Measurements from ENCODE around the gene MICALL1.

MICALL1 gene

DNA sequence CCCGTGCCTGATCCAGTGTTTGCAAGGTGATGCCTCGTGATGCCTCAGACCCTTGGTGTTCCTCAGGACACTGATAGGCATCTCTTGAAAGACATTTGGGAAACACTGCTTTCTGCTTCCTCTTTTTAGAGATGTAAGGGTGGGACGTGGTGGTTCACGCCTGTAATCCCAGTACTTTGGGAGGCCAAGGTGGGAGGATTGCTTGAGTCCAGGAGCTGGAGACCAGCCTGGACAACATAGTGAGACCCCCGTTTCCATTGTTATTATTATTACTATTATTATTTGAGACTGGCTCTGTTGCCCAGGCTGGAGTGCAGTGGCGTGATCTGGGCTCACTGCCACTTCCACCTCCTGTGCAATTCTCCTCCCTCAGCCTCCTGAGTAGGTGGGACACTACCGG lies 84.8 kb downstream of the MICALL1 start:
- no peak for TF ChIP-seq EZH2 (IDR thresholded peaks at IDR 0.05; ENCODE audit: borderline replicate concordance, low read depth, low read length, severe bottlenecking)
- TF ChIP-seq, protein P1, sequence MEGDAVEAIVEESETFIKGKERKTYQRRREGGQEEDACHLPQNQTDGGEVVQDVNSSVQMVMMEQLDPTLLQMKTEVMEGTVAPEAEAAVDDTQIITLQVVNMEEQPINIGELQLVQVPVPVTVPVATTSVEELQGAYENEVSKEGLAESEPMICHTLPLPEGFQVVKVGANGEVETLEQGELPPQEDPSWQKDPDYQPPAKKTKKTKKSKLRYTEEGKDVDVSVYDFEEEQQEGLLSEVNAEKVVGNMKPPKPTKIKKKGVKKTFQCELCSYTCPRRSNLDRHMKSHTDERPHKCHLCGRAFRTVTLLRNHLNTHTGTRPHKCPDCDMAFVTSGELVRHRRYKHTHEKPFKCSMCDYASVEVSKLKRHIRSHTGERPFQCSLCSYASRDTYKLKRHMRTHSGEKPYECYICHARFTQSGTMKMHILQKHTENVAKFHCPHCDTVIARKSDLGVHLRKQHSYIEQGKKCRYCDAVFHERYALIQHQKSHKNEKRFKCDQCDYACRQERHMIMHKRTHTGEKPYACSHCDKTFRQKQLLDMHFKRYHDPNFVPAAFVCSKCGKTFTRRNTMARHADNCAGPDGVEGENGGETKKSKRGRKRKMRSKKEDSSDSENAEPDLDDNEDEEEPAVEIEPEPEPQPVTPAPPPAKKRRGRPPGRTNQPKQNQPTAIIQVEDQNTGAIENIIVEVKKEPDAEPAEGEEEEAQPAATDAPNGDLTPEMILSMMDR (IDR thresholded peaks at IDR 0.05; ENCODE audit: borderline replicate concordance, extremely low read depth, low read length, poor library complexity, severe bottlenecking) = no peak
- H3K27ac ChIP-seq (ENCODE audit: low read length) = no peak overlapping the region
- peaks cover 3% of the 10 kb centered on the region for H4K20me1 ChIP-seq (ENCODE audit: insufficient read depth, low read length)
- no peak for ATAC-seq (ENCODE audit: insufficient read depth, low read depth)
- no peaks in the 10 kb centered on the region for H3K36me3 ChIP-seq (ENCODE audit: insufficient read depth, low read length)
- no peak overlapping the region for H3K4me2 ChIP-seq (ENCODE audit: insufficient read depth, low read length)
- peaks cover 2% of the 10 kb centered on the region for H3K4me1 ChIP-seq (ENCODE audit: insufficient read depth, low read length)
- H3K9ac ChIP-seq (ENCODE audit: low read depth, low read length) = no peak overlapping the region
- H3K4me3 ChIP-seq (ENCODE audit: low read depth in 1 of 2, low read length in 2 of 2) = no peak overlapping the region
- no peaks in the 10 kb centered on the region for H3K9me3 ChIP-seq (ENCODE audit: insufficient read depth, low read length, severe bottlenecking)
- no peak for DNase-seq
- no peaks in the 10 kb centered on the region for H3K79me2 ChIP-seq (ENCODE audit: insufficient read depth, low read length)
- no peaks in the 10 kb centered on the region for H3K27me3 ChIP-seq (ENCODE audit: insufficient read depth, low read length, poor library complexity)
- no peak overlapping the region for H2AFZ ChIP-seq (ENCODE audit: low read depth, low read length)

DNA sequence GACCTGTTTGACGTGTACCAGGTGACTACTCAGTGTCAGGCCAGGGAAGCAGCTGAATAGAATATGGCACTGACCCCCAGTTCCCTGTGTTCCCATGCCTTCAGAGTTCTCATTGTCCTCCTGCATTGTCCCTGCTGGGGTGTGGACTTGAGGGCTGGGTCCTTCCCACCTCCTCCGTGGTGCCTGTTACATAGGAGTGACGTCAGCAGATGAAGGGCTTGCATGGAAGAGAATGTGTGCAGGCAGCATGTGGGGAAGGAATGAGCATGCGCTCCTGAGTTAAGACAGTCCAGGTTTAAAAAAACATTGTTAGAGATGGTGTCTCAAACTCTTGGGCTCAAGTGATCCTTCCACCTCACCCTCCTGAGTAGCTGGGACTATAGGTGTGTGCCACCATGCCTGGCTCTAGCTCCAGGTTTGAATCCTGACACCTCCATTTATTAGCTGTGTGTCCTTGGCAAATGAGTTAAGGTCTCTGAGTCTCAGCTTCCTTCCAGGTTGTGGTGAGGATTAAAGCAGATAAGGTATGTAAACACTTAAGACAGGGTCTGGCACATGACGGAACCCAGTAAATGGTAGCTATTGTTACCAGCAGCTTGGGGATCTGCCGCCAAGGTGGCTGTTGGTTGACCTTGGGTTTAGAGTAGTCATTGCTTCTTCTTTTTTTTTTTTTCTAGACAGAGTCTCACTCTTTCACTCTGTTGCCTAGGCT lies 85.8 kb downstream of the MICALL1 start:
- Histone ChIP-seq H3K79me2 (ENCODE audit: insufficient read depth, low read length) (no peaks in the 10 kb centered on the region), H2AFZ (ENCODE audit: low read depth, low read length) (no peak overlapping the region), H3K27me3 (ENCODE audit: insufficient read depth, low read length, poor library complexity) (no peaks in the 10 kb centered on the region), H3K4me2 (ENCODE audit: insufficient read depth, low read length) (no peak overlapping the region), H4K20me1 (ENCODE audit: insufficient read depth, low read length) (peaks cover 3% of the 10 kb centered on the region), H3K27ac (ENCODE audit: low read length) (no peak overlapping the region), H3K4me3 (ENCODE audit: low read depth in 1 of 2, low read length in 2 of 2) (no peak overlapping the region), H3K4me1 (ENCODE audit: insufficient read depth, low read length) (peaks cover 9% of the 10 kb centered on the region), H3K9ac (ENCODE audit: low read depth, low read length) (no peak overlapping the region), H3K9me3 (ENCODE audit: insufficient read depth, low read length, severe bottlenecking) (no peaks in the 10 kb centered on the region), H3K36me3 (ENCODE audit: insufficient read depth, low read length) (no peaks in the 10 kb centered on the region)
- TF ChIP-seq EZH2 (IDR thresholded peaks at IDR 0.05; ENCODE audit: borderline replicate concordance, low read depth, low read length, severe bottlenecking) = no peak
- TF ChIP-seq, protein P1 (IDR thresholded peaks at IDR 0.05; ENCODE audit: borderline replicate concordance, extremely low read depth, low read length, poor library complexity, severe bottlenecking) = no peak
- no peak for DNase-seq
- no peak for ATAC-seq (ENCODE audit: insufficient read depth, low read depth)
